Head of caudate nucleus (tissue), 42 donors: ENCODE data around the gene UBAP1L.
"Not testable (repeated sequence)": the region's sequence is repeated elsewhere in the genome, so short reads cannot be mapped to it uniquely, and the experiment has no call there.

Experiments used
- DNase-seq, 42 donors: peaks; one replicate each; pipeline versions ENCODE4 v3.0.0 to v3.0.0-alpha.2; 2020 to 2021; ENCODE audit warnings: mixed read lengths in 7 of 42
- intact Hi-C: fragments of 100-400 bp; cut with DNase I; formaldehyde crosslinking; loops from one replicate; pipeline ENCODE4 v1.15.0; 2022

The UBAP1L gene

GRCh38 chr15:65115086-65115485 is at the start of gene UBAP1L:
UBAP1L (minus strand) TSS chr15:65115200; CDS start chr15:65106215, 8,985 bp downstream.
- no peak for DNase-seq
- intact Hi-C loops, result no loop called here

DNA sequence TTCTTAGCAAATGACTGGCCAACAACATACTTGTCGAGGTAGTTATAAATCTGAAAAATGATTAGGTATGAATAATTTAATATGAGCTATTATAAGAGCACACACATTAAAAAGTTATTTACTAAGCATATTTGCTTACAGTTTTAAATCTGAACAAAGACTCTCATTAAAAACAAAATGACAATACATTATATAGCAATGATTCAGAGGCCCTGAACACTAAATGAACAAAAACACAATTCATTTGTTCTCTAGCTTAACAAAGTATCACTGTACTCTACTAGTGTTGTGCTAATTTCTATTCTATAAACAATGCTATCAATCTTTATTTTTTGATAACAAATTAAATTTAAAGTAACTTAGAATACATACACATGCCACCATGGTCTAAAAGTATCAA is 49.1 kb upstream of the UBAP1L start:
- DNase-seq, result no peak
- intact Hi-C loops, result no loop called here

- DNase-seq, result no peak
- intact Hi-C loops, result no loop called here
Observed at GRCh38 chr15:65163041-65163440, 48.0 kb upstream of the UBAP1L start.

DNA sequence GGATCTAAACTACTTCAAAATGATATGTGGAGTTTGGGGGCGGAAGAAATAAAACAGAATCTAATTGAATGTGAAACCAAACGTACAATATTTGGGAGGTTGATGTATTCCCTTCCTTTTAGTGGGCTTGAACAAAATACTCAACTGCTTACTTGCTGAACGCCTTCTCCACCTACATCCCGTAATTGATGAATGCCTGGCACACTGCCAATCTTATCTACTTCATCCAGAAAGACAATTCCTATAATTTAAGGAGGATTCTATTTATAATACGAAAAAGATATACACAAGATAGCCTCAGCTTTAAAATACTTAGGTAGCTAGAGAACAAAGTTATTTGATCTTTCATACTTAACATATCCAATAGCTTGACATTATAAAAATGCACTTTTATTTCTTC is 41.7 kb upstream of the UBAP1L start:
- DNase-seq, result peak in 2 of 42 donors; percentile 6 to 55
- intact Hi-C loops, result no loop called here

DNA sequence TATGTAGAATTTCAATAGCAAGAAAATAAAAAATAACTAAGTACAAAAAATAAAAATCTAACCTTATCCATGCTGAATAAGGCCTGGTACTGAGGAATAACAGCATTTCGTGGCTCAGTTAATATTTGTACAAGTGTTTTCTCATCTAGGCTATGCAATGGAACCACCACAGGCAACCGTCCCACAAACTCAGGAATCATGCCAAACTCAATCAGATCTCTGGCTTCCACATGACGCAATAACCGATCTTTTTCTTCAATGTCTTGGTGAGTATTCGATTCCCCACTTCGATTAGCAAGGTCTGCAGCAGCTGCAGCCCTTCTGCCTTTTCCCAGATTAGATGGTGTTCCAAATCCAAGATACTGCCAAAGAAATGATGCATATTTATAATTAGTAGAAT is 39.7 kb upstream of the UBAP1L start:
- DNase-seq, result no peak
- intact Hi-C loops, result no loop called here

DNA sequence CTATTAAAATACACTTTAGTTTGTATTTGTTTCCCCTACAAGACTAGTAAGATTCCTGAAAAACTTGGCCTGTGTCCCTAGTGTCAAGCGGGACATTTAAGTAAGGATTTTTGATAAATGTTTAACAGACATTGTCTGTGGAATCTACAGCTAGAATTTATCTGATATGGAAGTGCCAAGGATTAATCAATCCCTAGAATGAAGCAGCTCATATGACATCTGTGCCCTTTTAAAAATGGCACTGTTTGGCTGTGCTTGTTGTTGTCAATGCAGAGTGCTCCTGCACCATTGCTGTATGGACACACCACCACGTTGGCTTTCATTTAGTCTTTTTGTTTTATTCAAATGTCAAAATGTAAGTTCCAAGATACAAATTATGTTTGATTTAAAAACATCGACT is 32.9 kb upstream of the UBAP1L start:
- no peak for DNase-seq
- intact Hi-C loops, result no loop called here

GRCh38 chr15:65146438-65146837 is 31.4 kb upstream of the UBAP1L start:
- intact Hi-C loops, result no loop called here
- no peak for DNase-seq

GRCh38 chr15:65138631-65139030 is 23.6 kb upstream of the UBAP1L start:
- not testable (repeated sequence) for DNase-seq
- intact Hi-C loops, result loop anchor here (10.0 kb wide), 1 partner anchor 46 kb away; the partner anchor contains the start of gene CLPX

DNA sequence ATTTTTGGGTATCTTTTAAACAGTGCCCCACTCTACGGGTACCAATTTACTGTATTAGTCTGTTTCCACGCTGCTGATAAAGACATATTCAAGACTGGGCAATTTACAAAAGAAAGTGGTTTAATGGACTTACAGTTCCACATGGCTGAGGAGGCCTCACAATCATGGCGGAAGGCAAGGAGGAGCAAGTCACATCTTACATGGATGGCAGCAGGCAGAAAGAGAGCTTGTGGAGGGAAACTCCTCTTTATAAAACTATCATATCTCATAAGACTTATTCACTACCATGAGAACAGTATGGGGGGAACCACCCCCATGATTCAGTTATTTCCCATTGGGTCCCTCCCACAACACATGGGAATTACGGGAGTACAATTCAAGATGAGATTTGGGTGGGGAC is 22.9 kb upstream of the UBAP1L start:
- DNase-seq, result not testable (repeated sequence)
- intact Hi-C loops, result loop anchor here (10.0 kb wide), 1 partner anchor 47 kb away; the partner anchor contains the start of gene CLPX

DNA sequence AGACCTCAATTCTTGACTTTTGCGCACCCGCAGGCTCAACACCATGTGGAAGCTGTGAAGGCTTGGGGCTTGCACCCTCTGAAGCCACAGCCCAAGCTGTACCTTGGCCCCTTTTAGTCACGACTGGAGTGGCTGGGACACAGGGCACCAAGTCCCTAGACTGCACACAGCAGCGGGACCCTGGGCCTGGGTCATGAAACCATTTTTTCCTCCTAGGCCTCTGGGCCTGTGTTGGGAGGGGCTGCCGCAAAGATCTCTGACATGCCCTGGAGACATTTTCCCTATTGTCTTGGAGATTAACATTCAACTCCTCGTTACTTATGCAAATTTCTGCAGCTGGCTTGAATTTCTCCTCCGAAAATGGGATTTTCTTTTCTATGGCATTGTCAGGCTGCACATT is 22.1 kb upstream of the UBAP1L start:
- intact Hi-C loops, result loop anchor here (10.0 kb wide), 1 partner anchor 48 kb away; the partner anchor contains the start of gene CLPX
- not testable (repeated sequence) for DNase-seq

- intact Hi-C loops, result loop anchor here (10.0 kb wide), 1 partner anchor 50 kb away; the partner anchor contains the start of gene CLPX
- peak in 1 of 42 donors; percentile 24 for DNase-seq
Observed at GRCh38 chr15:65134538-65134937, 19.5 kb upstream of the UBAP1L start.

DNA sequence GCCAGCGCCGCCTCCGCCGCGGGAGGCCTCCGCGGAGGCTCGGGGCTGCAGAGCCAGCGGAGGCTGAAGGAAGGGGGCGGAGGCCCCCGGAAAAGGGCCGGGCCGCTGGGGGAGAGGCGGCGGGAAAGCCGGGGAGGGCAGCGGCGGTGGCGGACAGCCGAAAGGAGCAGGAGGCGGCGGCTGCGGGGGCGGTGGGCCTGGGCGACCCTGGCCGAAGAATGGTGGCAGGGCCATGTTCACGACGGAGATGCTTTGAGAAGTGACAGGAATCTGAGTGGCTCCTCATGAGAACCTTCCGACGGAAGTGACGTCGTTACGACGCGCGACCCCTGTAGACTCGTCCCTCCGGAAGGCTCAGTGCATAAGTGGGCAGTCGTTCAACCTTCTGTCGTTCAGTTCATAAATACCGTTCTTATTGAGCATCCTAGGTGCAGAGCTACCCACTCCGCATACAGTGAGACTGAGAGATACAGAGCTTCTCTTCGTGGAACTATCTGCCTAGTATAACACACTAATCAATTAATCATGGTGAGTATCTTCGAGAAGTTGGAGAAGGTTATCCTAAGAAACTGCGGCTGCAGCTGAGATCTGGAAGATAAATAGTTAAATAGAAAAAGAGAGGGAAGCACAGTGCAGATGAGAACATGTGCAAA is 18.7 kb upstream of the UBAP1L start, which contains the start of gene PDCD7:
PDCD7 (minus strand) TSS at position 261 of the 653 bp plus-strand sequence; CDS start at position 234, 27 bp downstream.
- intact Hi-C loops, result loop anchor here (10.0 kb wide), 1 partner anchor 51 kb away; the partner anchor contains the start of gene CLPX
- DNase-seq, result peak; percentile 87 to 97 (median 93)

DNA sequence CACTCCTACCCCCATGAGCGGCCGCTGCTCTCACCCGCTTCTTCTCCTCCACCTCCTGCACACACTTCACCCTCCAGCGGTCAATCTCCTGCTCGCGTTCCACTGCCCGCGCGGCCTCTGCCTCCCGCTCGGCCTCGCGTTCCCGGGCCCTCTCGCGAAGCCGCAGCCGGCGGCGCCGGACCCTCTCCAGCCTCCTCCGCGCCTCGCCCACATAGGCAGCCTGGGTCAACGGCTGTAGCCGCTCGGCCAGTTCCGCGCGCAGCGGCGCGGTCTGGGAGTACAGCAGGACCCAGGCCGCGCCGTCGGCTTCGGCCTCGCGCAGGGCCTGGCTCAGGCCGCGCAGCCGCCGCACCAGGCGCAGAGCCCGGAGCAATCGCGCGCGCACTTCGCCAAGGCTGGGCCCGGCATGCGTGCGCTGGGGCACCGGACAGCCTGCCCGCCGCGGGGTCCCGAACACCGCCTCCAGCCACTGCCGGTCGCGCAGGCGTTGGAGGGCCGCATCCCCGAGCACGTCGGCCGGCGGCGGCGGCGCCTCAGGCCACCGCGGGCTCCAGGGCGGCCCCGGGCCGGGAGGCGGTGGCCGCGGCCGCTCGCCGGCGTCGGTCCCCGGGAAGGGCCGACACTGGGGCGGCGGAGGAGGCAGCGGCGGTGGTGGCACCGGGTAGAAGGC is 18.0 kb upstream of the UBAP1L start:
- intact Hi-C loops, result loop anchor here (10.0 kb wide), 1 partner anchor 52 kb away; the partner anchor contains the start of gene CLPX
- peak in 32 of 42 donors; percentile 3 to 49 (median 22) for DNase-seq

- DNase-seq, result peak in 1 of 42 donors; percentile 26
- intact Hi-C loops, result loop anchor here (10.0 kb wide), 1 partner anchor 54 kb away; the partner anchor contains the start of gene CLPX
Observed at GRCh38 chr15:65130941-65131340, 15.9 kb upstream of the UBAP1L start.

DNA sequence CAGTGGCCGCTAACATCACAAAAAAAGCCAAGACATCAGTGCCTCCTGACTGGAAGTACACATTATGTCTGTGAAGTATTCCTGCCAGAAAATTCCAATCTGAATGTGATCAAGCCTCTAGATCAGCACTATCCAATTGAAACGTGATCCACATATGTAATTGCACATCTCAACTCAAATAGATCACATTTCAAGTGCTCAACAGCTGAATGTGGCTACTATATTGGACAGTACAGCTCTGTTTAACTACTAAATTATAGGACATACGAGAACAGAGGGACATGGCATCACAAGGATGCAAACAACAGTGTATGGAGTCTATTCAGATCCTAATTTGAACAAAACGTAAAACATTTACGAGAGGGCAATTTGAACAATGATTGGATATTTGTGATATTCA is 542 bp upstream of the UBAP1L start:
- no peak for DNase-seq
- intact Hi-C loops, result no loop called here

GRCh38 chr15:65110676-65111292 is 4.2 kb downstream of the UBAP1L start:
- DNase-seq, result no peak
- intact Hi-C loops, result no loop called here

- no peak for DNase-seq
- intact Hi-C loops, result loop anchor here (10.0 kb wide), 1 partner anchor 51 kb away; no protein-coding TSS in a partner anchor
Observed at GRCh38 chr15:65106011-65106590, 8.9 kb downstream of the UBAP1L start.

- no peak for DNase-seq
- intact Hi-C loops, result loop anchor here (10.0 kb wide), 1 partner anchor 50 kb away; no protein-coding TSS in a partner anchor
Observed at GRCh38 chr15:65105038-65105437, 10.0 kb downstream of the UBAP1L start.

- DNase-seq, result no peak
- intact Hi-C loops, result loop anchor here (10.0 kb wide), 1 partner anchor 48 kb away; no protein-coding TSS in a partner anchor
Observed at GRCh38 chr15:65102912-65103311, 12.1 kb downstream of the UBAP1L start.
